ENCODE measurements around the gene ERG.

Gene ERG

GRCh38 chr21:38478782-38479181, 19.5 kb downstream of the ERG start:
- H3K4me3 ChIP-seq (ENCODE audit: control insufficient read depth, low read depth, low read length), result no peak overlapping the region
- DNase-seq (ENCODE audit: low read depth), result peak; percentile 64
- TF ChIP-seq, protein P1, sequence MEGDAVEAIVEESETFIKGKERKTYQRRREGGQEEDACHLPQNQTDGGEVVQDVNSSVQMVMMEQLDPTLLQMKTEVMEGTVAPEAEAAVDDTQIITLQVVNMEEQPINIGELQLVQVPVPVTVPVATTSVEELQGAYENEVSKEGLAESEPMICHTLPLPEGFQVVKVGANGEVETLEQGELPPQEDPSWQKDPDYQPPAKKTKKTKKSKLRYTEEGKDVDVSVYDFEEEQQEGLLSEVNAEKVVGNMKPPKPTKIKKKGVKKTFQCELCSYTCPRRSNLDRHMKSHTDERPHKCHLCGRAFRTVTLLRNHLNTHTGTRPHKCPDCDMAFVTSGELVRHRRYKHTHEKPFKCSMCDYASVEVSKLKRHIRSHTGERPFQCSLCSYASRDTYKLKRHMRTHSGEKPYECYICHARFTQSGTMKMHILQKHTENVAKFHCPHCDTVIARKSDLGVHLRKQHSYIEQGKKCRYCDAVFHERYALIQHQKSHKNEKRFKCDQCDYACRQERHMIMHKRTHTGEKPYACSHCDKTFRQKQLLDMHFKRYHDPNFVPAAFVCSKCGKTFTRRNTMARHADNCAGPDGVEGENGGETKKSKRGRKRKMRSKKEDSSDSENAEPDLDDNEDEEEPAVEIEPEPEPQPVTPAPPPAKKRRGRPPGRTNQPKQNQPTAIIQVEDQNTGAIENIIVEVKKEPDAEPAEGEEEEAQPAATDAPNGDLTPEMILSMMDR (IDR thresholded peaks at IDR 0.05; ENCODE audit: control insufficient read depth, insufficient read depth, low read depth, low read length, missing control alignments), result no peak

GRCh38 chr21:38477226-38477625, 21.1 kb downstream of the ERG start:
- no peak for DNase-seq (ENCODE audit: low read depth)
- TF ChIP-seq, protein P1 (IDR thresholded peaks at IDR 0.05; ENCODE audit: control insufficient read depth, insufficient read depth, low read depth, low read length, missing control alignments), result no peak
- H3K4me3 ChIP-seq (ENCODE audit: control insufficient read depth, low read depth, low read length), result no peak overlapping the region

- no peak for DNase-seq (ENCODE audit: low read depth)
- H3K4me3 ChIP-seq (ENCODE audit: control insufficient read depth, low read depth, low read length), result no peak overlapping the region
- TF ChIP-seq, protein P1 (IDR thresholded peaks at IDR 0.05; ENCODE audit: control insufficient read depth, insufficient read depth, low read depth, low read length, missing control alignments), result no peak
These were observed 21.9 kb downstream of the ERG start for GRCh38 chr21:38476385-38476784.

DNA sequence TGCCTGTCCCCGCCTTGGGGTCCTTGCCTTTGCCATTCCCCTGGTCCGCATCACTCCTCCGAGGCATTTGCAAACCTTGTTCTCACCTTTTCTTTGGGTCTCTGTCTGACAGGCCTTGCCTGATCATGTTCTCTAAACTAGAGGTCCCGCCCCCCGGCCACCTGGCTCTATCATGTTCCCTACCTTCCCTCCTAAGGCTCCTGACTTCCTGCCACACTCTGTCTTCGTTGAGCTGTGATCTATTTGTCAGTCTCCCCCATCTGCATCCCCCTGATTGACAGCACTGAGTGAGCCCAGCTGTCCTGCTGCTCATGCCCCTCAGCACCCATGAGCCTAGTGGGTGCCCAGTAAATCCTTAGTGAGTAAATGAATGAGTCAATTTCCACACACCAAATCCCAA, 22.8 kb downstream of the ERG start:
- TF ChIP-seq, protein P1 (IDR thresholded peaks at IDR 0.05; ENCODE audit: control insufficient read depth, insufficient read depth, low read depth, low read length, missing control alignments), result no peak
- no peak for DNase-seq (ENCODE audit: low read depth)
- H3K4me3 ChIP-seq (ENCODE audit: control insufficient read depth, low read depth, low read length), result no peak overlapping the region

DNA sequence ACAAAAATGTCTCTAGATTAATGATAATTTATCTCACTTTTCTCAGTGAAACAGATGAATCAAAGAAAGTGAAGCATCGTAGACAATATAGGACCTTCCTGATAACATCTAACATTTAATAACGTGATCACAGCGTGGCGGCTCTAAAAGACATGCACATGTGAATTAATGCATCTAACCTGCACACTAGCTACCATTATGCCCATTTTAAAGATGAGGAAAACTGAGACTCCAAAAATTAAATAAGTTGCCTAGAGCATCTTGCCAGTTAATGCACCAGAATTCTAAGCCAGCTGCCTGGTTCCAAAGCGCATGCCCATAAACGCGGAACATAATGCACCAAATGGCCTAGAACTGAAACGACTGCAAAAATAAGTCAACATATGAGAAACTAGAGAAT, 23.5 kb downstream of the ERG start:
- H3K4me3 ChIP-seq (ENCODE audit: control insufficient read depth, low read depth, low read length), result no peak overlapping the region
- TF ChIP-seq, protein P1 (IDR thresholded peaks at IDR 0.05; ENCODE audit: control insufficient read depth, insufficient read depth, low read depth, low read length, missing control alignments), result no peak
- DNase-seq (ENCODE audit: low read depth), result no peak

DNA sequence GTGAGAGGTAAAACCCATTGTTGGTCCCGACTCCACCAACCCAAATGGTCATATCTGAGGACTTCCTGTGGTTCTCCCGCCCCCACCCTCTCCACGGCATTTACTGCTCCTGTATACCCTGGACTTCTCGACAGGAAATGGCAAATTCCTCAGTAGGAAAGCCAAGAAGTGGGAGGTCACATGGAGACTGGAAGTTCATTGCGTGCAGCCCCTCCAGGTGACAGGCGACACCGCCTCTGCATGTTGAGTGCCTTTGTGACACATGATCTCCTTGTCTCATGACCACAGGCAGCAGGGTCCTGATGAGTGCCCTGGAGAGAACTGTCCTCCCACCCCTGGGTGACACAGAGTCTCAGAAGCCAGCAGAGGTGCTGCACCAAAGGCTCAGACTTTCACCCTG, 24.2 kb downstream of the ERG start:
- TF ChIP-seq, protein P1 (IDR thresholded peaks at IDR 0.05; ENCODE audit: control insufficient read depth, insufficient read depth, low read depth, low read length, missing control alignments), result no peak
- H3K4me3 ChIP-seq (ENCODE audit: control insufficient read depth, low read depth, low read length), result no peak overlapping the region
- DNase-seq (ENCODE audit: low read depth), result no peak
